ENCODE data around the gene RBBP8NL.

Gene RBBP8NL

DNA sequence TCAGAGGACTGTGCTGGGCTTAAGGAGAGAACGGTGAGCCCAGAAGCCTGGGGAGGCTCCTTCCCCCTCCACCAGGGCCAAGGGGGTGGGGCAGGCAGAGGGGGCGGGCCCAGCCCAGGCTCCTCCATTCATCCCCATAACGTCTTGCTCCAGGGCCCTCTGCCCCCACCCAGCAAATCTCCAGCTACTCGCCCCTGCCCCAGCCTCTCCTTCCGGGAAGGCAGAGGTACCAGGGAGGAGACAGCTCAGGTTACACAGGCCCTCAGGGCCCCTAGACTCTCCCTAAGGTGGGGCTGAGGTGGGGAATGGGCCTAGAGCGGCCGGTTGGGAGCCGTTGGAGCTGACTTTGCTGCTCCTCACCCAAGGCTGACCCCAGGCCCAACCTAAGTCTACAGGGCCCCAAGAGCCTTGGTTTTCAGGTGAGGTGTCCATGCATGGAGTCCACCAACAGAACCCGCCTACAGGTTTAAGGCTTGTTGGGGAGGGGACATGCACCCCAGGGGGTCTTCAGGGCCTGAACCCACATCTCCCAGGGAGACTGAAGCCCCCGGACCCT, 61.4 kb downstream of the RBBP8NL start:
- Histone ChIP-seq H3K36me3 (ENCODE audit: control insufficient read depth, insufficient read depth, low read length) (no peaks in the 10 kb centered on the region), H3K4me3 (replicated peaks; ENCODE audit: low read depth, low read length) (peak overlapping the region; percentile 61), H3K27me3 (replicated peaks; ENCODE audit: control insufficient read depth, insufficient read depth, low read length) (peaks cover 1% of the 10 kb centered on the region)
- no peak for TF ChIP-seq CTCF (IDR thresholded peaks at IDR 0.05; ENCODE audit: insufficient read depth, low read length, poor library complexity, severe bottlenecking)
- DNase-seq (ENCODE audit: extremely low read depth, insufficient read length) = no peak

DNA sequence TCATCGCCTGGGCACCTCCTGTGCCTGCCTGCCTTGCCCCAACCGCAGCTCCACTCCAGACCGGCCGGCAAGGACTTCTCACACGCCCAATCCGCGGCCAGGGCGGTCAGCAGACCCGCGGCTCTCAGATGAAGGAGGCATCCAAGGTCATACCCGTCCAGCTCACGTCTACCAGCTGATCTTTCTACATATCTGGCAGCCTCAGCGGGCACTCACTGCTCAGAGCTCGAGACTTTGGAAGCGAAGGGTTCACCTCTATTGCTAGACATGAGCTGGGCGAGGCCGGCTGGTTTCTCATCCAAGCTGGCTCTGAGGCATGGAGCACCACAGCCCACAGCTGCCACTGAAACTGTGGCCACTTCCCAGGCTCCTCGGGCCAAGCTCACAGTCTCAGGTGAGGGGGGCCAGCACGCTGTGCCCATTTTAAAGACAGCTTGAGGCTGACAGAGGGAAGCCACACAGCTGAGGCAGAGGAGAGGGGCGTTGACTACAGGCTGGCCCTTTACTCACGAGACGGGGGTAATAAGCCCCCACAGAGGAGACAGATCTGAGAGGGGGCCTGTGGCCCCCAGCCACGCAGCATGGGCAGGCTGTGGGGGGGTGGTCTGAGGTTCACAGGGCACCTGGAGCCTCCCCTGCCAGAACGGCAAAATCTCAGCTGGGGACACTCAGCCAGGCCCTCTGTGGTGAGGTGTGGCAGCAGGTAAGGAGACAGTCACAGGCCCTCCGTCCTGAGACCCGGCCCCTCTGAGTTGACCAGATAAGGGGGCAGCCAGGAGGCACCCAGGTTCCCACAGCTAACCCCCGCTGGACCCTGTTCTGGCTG, 62.2 kb downstream of the RBBP8NL start:
- TF ChIP-seq CTCF (IDR thresholded peaks at IDR 0.05; ENCODE audit: insufficient read depth, low read length, poor library complexity, severe bottlenecking) = no peak
- Histone ChIP-seq H3K27me3 (replicated peaks; ENCODE audit: control insufficient read depth, insufficient read depth, low read length) (peaks cover 1% of the 10 kb centered on the region), H3K4me3 (replicated peaks; ENCODE audit: low read depth, low read length) (no peak overlapping the region), H3K36me3 (ENCODE audit: control insufficient read depth, insufficient read depth, low read length) (no peaks in the 10 kb centered on the region)
- DNase-seq (ENCODE audit: extremely low read depth, insufficient read length) = no peak

- no peaks in the 10 kb centered on the region; the same call in 1 of the 2 replicates for H3K27me3 ChIP-seq (replicated peaks; ENCODE audit: control insufficient read depth, insufficient read depth, low read length)
- no peak for DNase-seq (ENCODE audit: extremely low read depth, insufficient read length)
- no peak for TF ChIP-seq CTCF (IDR thresholded peaks at IDR 0.05; ENCODE audit: insufficient read depth, low read length, poor library complexity, severe bottlenecking)
- no peak overlapping the region for H3K4me3 ChIP-seq (replicated peaks; ENCODE audit: low read depth, low read length)
- H3K36me3 ChIP-seq (ENCODE audit: control insufficient read depth, insufficient read depth, low read length) = no peaks in the 10 kb centered on the region
Measured at GRCh38 chr20:62363920-62364851, 63.2 kb downstream of the RBBP8NL start.

DNA sequence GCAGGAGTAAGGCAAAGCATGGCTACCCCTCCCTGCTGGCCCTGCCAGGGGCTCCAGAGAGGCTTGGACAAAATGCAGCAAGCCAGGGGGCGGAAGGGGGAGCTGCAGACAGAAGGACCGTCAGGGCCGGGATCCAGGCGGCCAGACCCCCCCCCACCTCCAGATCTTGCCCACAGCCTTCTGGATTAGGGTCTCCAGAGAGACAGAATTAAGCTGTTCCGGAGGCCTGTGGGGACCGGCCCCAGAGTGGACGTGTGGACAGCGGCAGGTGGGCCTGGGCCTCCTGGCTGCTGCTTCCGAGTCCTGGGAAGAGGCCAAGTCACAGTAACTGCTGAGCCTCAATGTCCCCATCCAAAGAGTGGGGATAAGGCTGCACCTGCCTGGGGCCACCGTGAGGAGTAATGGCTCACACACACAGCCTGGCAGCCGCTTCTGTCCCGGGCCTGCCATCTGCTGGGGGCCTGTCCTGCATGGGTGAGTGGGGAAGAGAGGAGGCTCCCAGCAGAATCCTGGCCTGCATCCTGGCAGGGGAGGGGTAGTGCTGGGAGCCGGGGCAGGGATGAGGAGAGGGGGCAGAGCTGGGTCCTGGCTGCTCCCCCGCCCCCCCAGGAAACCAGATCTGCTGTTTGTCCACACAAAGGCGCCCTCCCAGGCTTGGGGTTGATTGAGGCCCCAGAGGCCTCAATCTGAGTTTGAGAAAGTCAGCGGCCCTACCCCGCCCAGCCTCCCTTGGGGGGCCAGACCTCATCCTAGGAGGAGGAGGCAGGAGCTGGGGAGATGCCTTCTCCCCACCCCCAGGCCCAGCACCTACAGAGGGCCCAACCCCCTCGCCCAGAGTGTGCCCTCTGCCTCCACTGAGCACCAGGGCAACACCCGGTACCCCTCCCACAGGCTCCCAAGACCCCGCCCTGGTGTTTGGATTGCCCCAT, 64.1 kb downstream of the RBBP8NL start:
- Histone ChIP-seq H3K4me3 (replicated peaks; ENCODE audit: low read depth, low read length) (no peak overlapping the region), H3K27me3 (replicated peaks; ENCODE audit: control insufficient read depth, insufficient read depth, low read length) (no peaks in the 10 kb centered on the region; the same call in 1 of the 2 replicates), H3K36me3 (ENCODE audit: control insufficient read depth, insufficient read depth, low read length) (no peaks in the 10 kb centered on the region)
- DNase-seq (ENCODE audit: extremely low read depth, insufficient read length) = no peak
- peak; percentile 10 for TF ChIP-seq CTCF (IDR thresholded peaks at IDR 0.05; ENCODE audit: insufficient read depth, low read length, poor library complexity, severe bottlenecking)

DNA sequence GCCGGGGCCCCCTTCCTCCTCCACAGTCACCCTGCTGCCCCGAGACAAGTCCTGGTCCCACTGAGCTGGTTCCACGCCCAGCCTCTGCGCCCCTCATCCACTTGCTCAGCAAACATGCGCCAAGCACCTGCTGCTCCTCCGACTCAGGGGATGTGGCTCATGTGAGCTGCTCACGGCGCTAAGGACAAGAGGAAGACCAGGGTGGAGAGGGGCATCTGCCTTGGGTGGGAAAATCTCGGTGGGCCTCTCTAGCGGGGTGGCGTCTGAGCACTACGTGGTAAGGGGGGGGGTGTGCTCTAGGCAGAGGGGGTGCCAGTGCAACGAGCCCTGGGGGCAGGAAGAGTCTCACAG, 64.8 kb downstream of the RBBP8NL start:
- no peak for TF ChIP-seq CTCF (IDR thresholded peaks at IDR 0.05; ENCODE audit: insufficient read depth, low read length, poor library complexity, severe bottlenecking)
- no peaks in the 10 kb centered on the region for H3K36me3 ChIP-seq (ENCODE audit: control insufficient read depth, insufficient read depth, low read length)

More for the DNA sequence above, 64.8 kb downstream of the RBBP8NL start:
- H3K4me3 ChIP-seq (replicated peaks; ENCODE audit: low read depth, low read length) = no peak overlapping the region
- DNase-seq (ENCODE audit: extremely low read depth, insufficient read length) = no peak
- H3K27me3 ChIP-seq (replicated peaks; ENCODE audit: control insufficient read depth, insufficient read depth, low read length) = no peaks in the 10 kb centered on the region

All from GM06990 (cell line).